Thymus (tissue), 14 donors: ENCODE measurements around the gene SFRP2. TPM values are rescaled to one million over a fixed set of nuclear protein-coding genes. Genes with fewer than 3 reads are reported as not detected.
A peak's percentile ranks its signal among the peaks of the same experiment; 100 is the strongest.

ENCODE experiments used
- DNase-seq, 9 donors: peaks; one replicate each; pipeline ENCODE4 v3.0.0-alpha.2; 2013; ENCODE audit warnings: low spot score in 9 of 9, low read depth in 6 of 9, missing footprints in 1 of 9
- H3K27ac ChIP-seq, 2 donors: one replicate each; pipeline ENCODE4 v1.5.1; 2013; ENCODE audit warnings: control low read depth in 1 of 2, low read depth in 1 of 2, low read length in 1 of 2, mild to moderate bottlenecking in 1 of 2, moderate library complexity in 1 of 2
- H3K27me3 ChIP-seq, 2 donors: one replicate each; pipeline ENCODE4 v1.5.1; 2013; ENCODE audit warnings: low read length in 1 of 2; ENCODE audit not compliant: control insufficient read depth in 2 of 2, insufficient read depth in 1 of 2
- H3K36me3 ChIP-seq, 2 donors: one replicate each; pipeline ENCODE4 v1.5.1; 2013; ENCODE audit warnings: low read length in 1 of 2, mild to moderate bottlenecking in 1 of 2, moderate library complexity in 1 of 2; ENCODE audit not compliant: control insufficient read depth in 2 of 2, insufficient read depth in 2 of 2
- H3K4me1 ChIP-seq, 2 donors: one replicate each; pipeline ENCODE4 v1.5.1; 2013; ENCODE audit warnings: low read length in 2 of 2; ENCODE audit not compliant: control insufficient read depth in 2 of 2, insufficient read depth in 2 of 2
- H3K4me3 ChIP-seq, 2 donors: one replicate each; pipeline ENCODE4 v1.5.1; 2013; ENCODE audit warnings: low read length in 2 of 2, control low read depth in 1 of 2, mild to moderate bottlenecking in 1 of 2
- H3K9me3 ChIP-seq, 2 donors: one replicate each; pipeline ENCODE4 v1.5.1; 2013; ENCODE audit warnings: low read length in 1 of 2, mild to moderate bottlenecking in 1 of 2; ENCODE audit not compliant: control insufficient read depth in 2 of 2, insufficient read depth in 1 of 2
- WGBS: extraction: QIAGEN DNeasy Blood & Tissue Kit; methylation state at CpG from one replicate; pipeline ENCODE4 v1.1.7; 2013; 5-methylcytosine and 5-hydroxymethylcytosine counted together
- long read RNA-seq, 10 donors: transcript quantifications; one replicate each; lab custom pipeline, GENCODE V29; 2026
- polyA plus RNA-seq: library from polyadenylated mRNA; stranded (reverse); fragments of 200-250 nt; gene quantifications from one replicate; pipeline ENCODE4 v1.2.3, GENCODE V29; 2013
- total RNA-seq: library from RNA; stranded (reverse); fragments of 120-200 nt; gene quantifications from one replicate; pipeline ENCODE4 v1.2.4, GENCODE V29; 2013
- donor health status: healthy.

Gene SFRP2, protein sequence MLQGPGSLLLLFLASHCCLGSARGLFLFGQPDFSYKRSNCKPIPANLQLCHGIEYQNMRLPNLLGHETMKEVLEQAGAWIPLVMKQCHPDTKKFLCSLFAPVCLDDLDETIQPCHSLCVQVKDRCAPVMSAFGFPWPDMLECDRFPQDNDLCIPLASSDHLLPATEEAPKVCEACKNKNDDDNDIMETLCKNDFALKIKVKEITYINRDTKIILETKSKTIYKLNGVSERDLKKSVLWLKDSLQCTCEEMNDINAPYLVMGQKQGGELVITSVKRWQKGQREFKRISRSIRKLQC
- 1.7 TPM for total RNA-seq
- 0.96 TPM for polyA plus RNA-seq
- long read RNA-seq, donor 1 = 0 reads
- long read RNA-seq, donor 2 = 0 reads
- long read RNA-seq, donor 3, partial matches to known transcripts = 0 of 3 reads
- long read RNA-seq, donor 3, other reads (novel, unspliced or antisense) = 0 of 3 reads
- long read RNA-seq, donor 4, partial matches to known transcripts = 0 of 1 reads
- long read RNA-seq, donor 4, other reads (novel, unspliced or antisense) = 0 of 1 reads
- long read RNA-seq, donor 5, partial matches to known transcripts = 0 of 2 reads
- long read RNA-seq, donor 5, other reads (novel, unspliced or antisense) = 0 of 2 reads
- long read RNA-seq, donor 6, transcript SFRP2-201 (3 exons, 2,032 nt) = major isoform, 13 of 13 reads
- long read RNA-seq, donor 6, partial matches to known transcripts = 0 of 13 reads
- long read RNA-seq, donor 6, other reads (novel, unspliced or antisense) = 0 of 13 reads
- long read RNA-seq, donor 7, partial matches to known transcripts = 0 of 4 reads
- long read RNA-seq, donor 7, other reads (novel, unspliced or antisense) = 0 of 4 reads
- long read RNA-seq, donor 8, transcript SFRP2-201 (3 exons, 2,032 nt) = major isoform, 5 of 5 reads
- long read RNA-seq, donor 8, partial matches to known transcripts = 0 of 5 reads
- long read RNA-seq, donor 8, other reads (novel, unspliced or antisense) = 0 of 5 reads
- long read RNA-seq, donor 9, partial matches to known transcripts = 0 of 3 reads
- long read RNA-seq, donor 9, other reads (novel, unspliced or antisense) = 0 of 3 reads
- long read RNA-seq, donor 10, partial matches to known transcripts = 0 of 2 reads
- long read RNA-seq, donor 10, other reads (novel, unspliced or antisense) = 0 of 2 reads

DNA sequence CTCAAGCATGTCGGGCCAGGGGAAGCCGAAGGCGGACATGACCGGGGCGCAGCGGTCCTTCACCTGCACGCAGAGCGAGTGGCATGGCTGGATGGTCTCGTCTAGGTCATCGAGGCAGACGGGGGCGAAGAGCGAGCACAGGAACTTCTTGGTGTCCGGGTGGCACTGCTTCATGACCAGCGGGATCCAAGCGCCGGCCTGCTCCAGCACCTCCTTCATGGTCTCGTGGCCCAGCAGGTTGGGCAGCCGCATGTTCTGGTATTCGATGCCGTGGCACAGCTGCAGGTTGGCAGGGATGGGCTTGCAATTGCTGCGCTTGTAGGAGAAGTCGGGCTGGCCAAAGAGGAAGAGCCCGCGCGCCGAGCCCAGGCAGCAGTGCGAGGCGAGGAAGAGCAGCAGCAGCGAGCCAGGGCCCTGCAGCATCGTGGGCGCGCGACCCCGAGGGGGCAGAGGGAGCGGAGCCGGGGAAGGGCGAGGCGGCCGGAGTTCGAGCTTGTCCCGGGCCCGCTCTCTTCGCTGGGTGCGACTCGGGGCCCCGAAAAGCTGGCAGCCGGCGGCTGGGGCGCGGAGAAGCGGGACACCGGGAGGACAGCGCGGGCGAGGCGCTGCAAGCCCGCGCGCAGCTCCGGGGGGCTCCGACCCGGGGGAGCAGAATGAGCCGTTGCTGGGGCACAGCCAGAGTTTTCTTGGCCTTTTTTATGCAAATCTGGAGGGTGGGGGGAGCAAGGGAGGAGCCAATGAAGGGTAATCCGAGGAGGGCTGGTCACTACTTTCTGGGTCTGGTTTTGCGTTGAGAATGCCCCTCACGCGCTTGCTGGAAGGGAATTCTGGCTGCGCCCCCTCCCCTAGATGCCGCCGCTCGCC lies at the start of gene SFRP2:
SFRP2 (minus strand) TSS at position 671 of the 864 bp plus-strand sequence; CDS start at position 423, 248 bp downstream.
- 3% methylated on average over 72 of the region's 72 CpGs for WGBS
- H3K27me3 ChIP-seq = peaks cover 69 to 88% of the 10 kb centered on the region in 2 donors
- H3K36me3 ChIP-seq = no peaks in the 10 kb centered on the region
- peak in 1 of 9 donors; percentile 13 for DNase-seq
- H3K4me1 ChIP-seq = peaks cover 0 to 28% of the 10 kb centered on the region in 2 donors
- H3K4me3 ChIP-seq = no peak within 1 kb of the TSS
- no peak within 1 kb of the TSS for H3K27ac ChIP-seq
- H3K9me3 ChIP-seq = peaks cover 1 to 14% of the 10 kb centered on the region in 2 donors

DNA sequence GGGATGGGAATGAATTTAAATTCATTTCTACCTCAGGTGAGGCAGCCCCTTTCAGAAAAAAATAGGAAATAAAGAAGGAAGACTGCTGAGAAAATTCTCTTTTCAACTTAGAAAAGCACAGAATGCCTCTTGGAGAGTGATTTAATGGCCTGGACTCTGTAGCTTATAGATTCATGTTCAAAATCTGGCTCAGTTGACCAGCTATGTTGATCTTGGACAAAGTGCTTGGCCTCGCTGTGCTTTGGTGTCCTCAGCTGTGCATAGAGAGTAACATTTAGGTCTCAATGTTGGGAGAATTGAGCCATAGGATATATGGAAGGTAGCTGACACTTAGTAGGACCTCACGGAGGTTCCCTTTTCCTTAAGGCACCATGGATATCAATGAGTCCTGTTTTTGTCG lies 49.7 kb upstream of the SFRP2 start:
- WGBS = 70% methylated on average over 3 of the region's 3 CpGs
- H3K36me3 ChIP-seq = no peaks in the 10 kb centered on the region
- H3K27ac ChIP-seq = no peak overlapping the region
- H3K9me3 ChIP-seq = no peaks in the 10 kb centered on the region
- H3K4me3 ChIP-seq = no peak overlapping the region
- no peaks in the 10 kb centered on the region for H3K4me1 ChIP-seq
- no peak for DNase-seq
- no peaks in the 10 kb centered on the region for H3K27me3 ChIP-seq

DNA sequence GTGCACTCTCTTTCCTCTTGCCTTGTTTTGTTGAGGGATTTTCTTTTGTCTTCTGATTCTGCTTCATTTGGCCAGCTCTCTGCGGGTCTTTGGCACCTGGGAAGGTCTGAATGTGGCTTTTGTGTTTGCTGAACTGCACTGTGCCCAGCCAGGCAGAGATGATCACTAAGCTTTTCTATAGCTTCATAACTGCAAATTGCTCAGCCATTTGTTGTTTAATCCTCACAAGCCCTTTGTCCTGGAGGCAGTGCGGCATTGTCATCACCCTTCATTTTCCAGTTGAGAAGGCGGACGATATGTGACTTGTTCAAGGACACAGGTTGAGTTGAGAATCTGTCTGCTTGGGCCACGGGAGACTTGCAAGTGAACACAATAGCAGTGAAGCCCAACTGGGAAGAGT lies 46.0 kb upstream of the SFRP2 start:
- WGBS = 88% methylated on average over 5 of the region's 5 CpGs
- H3K36me3 ChIP-seq = no peaks in the 10 kb centered on the region
- H3K27me3 ChIP-seq = no peaks in the 10 kb centered on the region

DNA sequence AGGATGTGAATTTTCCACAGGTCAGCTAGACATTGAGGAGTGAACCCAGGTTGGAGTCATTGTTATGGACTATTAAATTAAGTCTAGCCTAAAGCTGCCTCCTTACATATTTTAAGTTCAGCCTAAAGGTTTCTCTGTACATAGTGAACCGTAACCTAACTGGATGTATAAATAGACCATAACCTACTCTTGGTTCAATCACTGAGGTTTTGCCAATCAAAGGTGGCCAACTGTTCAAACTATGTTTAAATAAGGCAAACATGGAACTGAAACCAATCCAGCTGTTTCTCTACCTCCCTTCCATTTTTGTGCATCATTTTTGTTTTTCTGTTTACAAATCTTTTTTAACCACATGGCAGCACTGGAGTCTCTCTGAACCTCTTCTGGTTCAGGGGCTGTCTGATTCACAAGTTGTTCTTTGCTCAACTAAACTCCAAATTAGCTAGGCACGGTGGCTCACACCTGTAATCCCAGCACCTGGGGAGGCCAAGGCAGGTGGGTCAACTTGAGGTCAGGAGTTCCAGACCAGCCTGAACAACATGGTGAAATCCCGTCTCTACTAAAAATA lies 43.9 kb upstream of the SFRP2 start:
- H3K36me3 ChIP-seq = no peaks in the 10 kb centered on the region
- H3K4me3 ChIP-seq = no peak overlapping the region
- no peaks in the 10 kb centered on the region for H3K4me1 ChIP-seq
- H3K9me3 ChIP-seq = no peaks in the 10 kb centered on the region
- no peak for DNase-seq
- H3K27ac ChIP-seq = no peak overlapping the region
- no peaks in the 10 kb centered on the region for H3K27me3 ChIP-seq
- 96% methylated on average over 3 of the region's 3 CpGs for WGBS

More for the DNA sequence above, 46.0 kb upstream of the SFRP2 start:
- Histone ChIP-seq H3K4me1 (no peaks in the 10 kb centered on the region), H3K27ac (no peak overlapping the region), H3K9me3 (no peaks in the 10 kb centered on the region), H3K4me3 (no peak overlapping the region)
- no peak for DNase-seq

DNA sequence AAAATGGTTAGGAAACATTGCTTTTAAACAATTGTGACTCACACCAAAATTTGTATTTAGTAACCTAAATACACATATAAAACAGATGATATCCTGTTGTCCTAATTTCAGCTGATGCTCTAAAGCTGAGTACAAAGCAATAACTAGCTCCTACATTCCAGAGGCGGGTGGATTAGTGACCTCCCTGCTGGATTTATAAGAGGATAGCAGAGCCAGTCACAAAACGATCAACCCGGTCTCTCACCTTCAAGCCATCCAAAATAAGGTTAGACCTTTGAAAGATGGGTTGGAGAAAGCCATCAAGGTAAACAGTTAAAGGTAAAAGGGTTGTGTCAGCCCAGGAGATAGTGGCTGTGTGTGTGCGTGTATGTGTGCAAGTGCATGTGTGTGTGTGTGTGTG lies 43.2 kb upstream of the SFRP2 start:
- 96% methylated on average over 4 of the region's 4 CpGs for WGBS
- no peak for DNase-seq
- no peaks in the 10 kb centered on the region for H3K27me3 ChIP-seq
- no peaks in the 10 kb centered on the region for H3K4me1 ChIP-seq
- H3K27ac ChIP-seq = no peak overlapping the region
- no peaks in the 10 kb centered on the region for H3K36me3 ChIP-seq
- no peaks in the 10 kb centered on the region for H3K9me3 ChIP-seq
- no peak overlapping the region for H3K4me3 ChIP-seq

DNA sequence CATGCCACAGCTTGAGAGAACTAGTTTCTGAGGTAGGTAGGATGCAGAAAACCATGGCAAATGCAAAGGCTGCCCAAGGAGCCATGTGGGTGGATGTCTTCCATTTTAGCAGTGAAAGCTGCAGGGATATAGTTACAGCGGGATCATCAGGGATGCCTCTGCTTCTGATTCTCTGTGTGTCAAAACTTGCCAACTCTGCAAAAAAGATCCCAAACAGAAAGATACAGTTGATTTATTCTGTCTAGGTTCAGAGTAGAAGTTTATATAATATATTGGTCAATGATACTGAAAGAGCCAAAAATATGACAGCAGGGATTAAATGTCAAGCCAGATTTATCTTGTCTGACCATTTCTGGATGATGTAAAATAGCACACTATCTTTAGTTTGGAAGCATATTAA lies 42.4 kb upstream of the SFRP2 start:
- Histone ChIP-seq H3K4me1 (no peaks in the 10 kb centered on the region), H3K27ac (no peak overlapping the region), H3K27me3 (no peaks in the 10 kb centered on the region), H3K4me3 (no peak overlapping the region), H3K9me3 (no peaks in the 10 kb centered on the region), H3K36me3 (no peaks in the 10 kb centered on the region)
- WGBS = 98% methylated on average over 1 of the region's 1 CpG
- no peak for DNase-seq

DNA sequence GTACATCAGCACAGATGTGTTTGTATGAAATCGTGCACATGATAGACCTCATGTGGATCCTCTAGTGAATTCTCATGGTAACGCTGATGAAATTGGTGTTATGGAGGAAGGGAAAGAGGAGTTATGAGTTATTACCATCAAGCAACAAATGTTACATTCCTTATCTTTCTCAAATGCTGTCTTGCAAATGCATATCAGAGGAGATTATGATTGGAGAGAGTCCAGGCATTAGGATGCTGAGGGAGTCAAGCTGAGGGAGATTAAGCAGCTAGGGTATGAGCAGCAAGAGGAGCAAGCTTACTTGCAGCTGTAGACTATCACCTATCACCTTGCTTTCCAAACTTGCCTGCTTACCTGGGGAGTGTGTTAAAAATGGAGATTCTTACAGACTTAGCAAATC lies 36.8 kb upstream of the SFRP2 start:
- Histone ChIP-seq H3K4me3 (no peak overlapping the region), H3K27me3 (no peaks in the 10 kb centered on the region), H3K9me3 (no peaks in the 10 kb centered on the region), H3K4me1 (no peaks in the 10 kb centered on the region), H3K36me3 (no peaks in the 10 kb centered on the region), H3K27ac (no peak overlapping the region)
- 97% methylated on average over 2 of the region's 2 CpGs for WGBS
- no peak for DNase-seq

DNA sequence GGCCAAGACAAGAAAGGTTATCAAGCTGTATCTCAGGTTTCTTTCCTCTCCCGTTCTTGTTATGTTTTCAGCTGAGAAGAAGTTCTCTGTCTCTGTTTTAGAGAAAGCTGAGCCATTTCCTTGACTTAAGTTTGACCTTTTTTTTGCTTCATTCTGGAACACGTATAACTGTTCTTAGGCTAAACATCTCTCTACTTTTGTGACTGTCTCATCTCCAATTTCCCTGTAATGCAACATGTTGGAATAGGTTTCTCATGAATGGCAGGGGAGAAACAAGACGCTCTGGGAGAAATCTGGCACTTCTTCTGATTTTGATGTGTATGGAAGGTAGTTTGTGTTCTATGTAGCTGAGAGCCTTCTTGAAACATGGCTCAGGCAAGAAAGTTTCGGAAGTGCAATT lies 36.2 kb upstream of the SFRP2 start:
- Histone ChIP-seq H3K27ac (no peak overlapping the region), H3K9me3 (no peaks in the 10 kb centered on the region), H3K4me3 (no peak overlapping the region), H3K27me3 (no peaks in the 10 kb centered on the region), H3K36me3 (no peaks in the 10 kb centered on the region), H3K4me1 (no peaks in the 10 kb centered on the region)
- DNase-seq = no peak
- WGBS = 87% methylated on average over 4 of the region's 4 CpGs
